HG03045 (cell line): ENCODE measurements around the gene TAP1.

Experiments
- ATAC-seq: cut with Tn5 transposase; IDR thresholded peaks from one replicate; pipeline ENCODE4 v1.9.1; 2021; ENCODE audit warnings: mild to moderate bottlenecking, moderate library complexity; ENCODE audit not compliant: unreplicated experiment

Gene TAP1

DNA sequence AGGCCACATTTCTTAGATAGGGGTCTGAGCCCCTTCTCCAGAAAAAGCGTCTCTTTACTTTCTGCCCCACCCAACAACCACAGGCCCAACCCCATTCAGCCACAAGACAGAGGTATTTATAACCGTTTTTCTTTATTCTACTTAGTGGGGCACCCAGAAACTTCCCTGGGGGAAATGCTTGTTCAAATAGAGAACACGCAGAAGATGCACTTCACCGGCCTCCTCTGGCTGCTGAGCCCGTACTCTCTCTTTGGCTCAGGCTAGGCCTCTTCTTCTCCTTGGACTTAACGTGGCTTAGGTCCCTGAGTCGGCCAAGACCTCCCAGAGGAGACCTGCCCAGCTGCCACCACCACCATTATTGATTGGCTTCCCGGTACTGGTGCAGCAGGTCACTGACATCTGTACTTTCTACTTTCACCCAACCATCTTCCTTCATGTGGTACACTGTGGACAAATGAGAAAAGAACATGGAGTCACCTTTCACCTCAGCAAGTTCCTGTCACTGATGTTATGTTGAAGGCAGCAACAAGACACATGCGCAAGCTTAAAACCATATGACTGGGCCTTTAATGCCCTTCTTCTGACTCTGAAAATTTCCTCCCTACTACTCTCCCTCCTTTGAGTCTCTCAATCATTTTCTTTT, 12.8 kb downstream of the TAP1 start:
- no peak for ATAC-seq

DNA sequence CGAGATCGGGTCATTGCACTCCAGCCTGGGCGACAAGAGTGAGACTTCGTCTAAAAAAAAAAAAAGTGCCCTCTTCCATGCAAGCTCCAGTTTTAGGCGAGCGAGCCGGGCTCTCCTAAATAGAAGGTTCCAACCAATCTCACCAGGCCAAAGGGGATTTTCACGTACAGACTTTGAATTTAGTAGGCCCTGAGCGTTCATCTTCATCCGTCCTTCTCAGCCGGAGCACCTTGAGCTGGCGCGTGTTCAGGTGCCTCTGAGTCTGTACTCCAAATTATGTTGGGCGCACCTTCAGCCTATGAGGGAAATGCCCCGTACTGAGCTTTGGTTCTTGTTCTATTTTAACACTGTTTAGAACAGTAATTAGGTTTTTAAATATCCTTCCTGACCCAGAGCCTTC, 14.1 kb downstream of the TAP1 start:
- no peak for ATAC-seq

DNA sequence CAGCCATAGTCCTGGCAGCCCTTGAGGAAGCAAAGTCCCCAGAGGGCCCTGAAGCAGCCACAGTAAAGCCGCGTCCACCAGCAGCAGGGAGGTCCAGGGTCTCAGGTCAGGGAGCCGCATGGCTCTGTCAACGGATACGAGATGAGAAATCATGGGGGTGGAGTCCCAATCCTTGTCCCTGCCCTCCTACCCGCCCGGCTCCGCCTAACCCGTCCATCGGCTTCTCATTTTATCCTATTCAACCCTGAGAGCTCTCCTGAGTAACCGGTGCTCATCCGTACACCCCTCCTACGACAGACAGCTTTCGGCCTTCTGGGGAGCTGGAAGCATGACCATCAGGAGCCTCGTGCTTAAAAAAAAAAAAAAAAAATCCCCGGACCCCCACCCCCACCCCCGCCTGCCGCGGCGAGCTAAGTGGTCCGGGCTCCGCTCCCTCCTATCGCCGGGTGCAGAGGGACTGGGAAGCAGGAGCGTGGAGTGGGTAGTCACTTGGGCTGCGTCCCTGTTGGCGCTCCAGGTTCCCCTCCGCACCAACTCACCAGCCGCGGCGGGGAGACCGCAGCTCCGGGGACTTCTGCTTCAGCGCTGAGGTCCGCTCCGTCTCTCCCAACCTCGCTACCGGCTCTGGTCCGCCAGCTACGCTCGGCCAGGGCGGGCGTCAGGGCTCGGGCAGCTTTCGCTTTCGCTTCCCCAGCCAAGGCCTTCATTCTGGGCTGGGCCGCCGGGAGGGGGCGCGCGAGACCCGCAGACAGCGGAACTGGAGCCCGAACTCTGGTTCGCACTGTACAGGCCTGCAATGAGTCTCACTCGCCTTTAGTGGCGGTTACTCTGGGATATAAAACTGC, 15.2 kb downstream of the TAP1 start, which contains the start of gene TAP2:
Gene TAP2 (minus strand): TSS at position 626 of the 845 bp plus-strand sequence. CDS start 506 bp downstream, at position 120.
- peak; percentile 77 for ATAC-seq

DNA sequence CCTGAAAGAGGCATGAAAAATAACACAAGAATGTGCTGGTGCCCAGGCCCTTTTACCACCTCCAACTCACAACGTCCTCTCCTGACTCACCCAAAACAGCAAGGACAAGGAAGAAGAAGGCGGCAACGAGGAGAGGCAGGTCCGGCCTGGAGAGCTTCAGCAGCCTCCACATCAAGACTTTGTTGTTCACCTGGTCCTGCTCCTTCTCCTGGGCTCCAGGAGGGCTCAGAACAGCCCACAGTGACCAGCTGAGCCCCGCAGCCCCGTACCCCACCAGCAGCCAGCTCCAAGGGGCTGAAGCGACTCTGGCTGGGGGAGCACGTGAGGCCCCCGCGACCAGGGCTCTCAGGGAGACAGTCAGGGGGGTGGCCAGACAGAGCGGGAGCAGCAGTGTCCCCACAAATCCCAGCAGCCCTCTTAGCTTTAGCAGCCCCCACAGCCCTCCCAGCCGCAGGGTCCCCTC, 15.8 kb downstream of the TAP1 start:
- no peak for ATAC-seq

DNA sequence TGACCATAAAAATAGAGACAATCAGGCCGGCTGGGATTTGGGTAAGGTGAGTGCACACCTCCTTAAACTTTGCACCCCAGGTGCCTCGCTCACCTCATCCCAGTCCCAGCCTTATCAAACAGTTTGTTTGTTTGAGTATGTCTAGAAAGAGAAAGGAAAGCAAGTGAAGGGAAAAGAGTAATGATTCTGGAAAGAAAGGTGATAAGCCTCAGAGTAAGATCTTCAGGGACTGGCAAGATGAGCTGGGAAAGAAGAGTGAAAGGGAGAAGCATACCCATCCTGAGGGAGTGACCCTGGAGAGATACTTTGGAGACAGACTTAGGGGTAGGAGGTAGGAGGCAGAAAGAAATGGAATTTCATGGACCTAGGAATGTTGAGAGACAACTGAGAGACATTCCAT, 16.6 kb downstream of the TAP1 start:
- no peak for ATAC-seq

DNA sequence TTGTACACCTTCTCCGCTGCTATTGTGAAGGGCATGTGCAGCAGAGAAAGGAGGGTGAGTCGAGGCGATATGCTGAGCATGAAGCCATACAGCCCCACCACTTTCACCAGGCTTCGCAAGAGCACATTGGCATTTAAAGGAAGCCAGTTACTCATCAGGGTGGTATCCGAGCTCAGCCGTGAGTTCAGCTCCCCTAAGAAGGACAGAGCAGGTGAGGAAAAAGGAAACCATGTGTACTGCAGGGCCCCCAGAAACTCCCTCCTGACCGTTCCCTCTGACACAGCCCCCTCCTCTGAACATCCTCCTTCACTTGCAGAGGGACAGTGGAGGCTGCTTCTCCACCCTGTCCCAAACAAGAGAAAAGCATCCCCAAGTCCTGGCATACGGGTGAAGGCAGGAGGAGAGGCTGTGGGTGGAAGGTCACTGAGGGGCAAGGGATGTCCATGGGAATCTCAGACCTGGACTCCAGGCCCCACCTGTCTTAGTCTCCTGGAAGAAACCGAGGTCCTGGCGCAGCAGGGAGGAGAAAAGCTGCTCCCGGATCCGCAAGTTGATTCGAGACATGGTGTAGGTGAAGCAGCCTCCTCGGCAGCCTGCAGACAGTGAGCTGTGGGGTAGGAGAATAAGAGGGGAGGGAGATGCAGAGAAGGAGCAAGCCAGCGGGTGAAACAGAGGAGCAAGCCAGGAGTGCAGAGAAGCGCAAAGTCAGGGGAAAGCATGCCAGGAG, 18.2 kb downstream of the TAP1 start:
- ATAC-seq = no peak

DNA sequence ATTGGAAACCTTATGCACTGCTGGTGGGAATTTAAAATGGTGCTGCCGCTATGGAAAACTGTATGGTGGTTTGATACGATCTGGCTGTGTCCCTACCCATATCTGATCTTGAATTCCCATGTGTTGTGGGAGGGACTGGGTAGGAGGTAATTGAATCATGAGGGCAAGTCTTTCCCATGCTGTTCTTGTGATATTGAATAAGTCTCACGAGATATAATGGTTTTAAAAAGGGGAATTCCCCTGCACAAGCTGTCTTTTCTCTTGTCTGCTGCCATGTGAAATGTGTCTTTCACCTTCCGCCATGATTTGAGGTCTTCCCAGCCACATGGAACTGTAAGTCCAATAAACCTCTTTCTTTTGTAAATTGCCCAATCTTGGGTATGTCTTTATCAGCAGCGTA, 19.8 kb downstream of the TAP1 start:
- no peak for ATAC-seq

DNA sequence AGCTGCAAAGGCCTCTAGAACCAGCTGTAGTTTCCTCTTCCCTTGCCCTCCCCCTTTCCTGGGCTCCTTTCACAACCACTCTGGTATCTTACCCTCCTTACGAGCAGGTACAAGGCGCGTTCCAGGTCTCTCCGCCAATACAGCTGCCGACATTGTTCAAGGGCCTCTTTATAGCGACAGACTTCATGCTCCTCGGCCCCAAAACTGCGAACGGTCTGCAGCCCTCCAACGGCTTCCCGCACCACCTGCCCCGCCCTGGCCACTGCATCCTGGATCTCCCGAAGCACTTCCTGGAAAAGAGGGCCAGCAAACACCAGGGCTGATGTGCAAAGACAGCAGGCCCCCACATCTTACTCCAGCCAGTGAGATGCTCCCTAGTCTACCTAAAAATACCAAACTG, 21.0 kb downstream of the TAP1 start:
- no peak for ATAC-seq

DNA sequence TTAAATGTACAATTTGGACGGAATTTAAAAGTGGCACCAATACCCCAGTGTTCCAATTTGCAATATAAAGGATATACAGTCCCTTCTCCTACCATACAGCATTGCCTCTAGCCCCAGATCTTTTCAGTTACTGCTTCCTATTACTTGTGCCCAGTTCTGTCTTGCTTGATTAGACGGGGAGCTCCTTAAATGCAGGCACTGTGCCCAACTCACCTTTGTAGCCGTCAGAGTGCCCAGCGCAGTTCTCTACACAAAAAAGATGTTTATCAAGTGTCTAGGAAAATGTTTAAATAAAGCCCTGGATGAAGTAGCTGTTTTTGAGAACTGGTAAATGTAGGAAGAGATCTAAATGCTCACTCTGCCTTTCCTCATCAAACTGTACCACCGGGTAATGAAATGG, 22.6 kb downstream of the TAP1 start:
- ATAC-seq = no peak

DNA sequence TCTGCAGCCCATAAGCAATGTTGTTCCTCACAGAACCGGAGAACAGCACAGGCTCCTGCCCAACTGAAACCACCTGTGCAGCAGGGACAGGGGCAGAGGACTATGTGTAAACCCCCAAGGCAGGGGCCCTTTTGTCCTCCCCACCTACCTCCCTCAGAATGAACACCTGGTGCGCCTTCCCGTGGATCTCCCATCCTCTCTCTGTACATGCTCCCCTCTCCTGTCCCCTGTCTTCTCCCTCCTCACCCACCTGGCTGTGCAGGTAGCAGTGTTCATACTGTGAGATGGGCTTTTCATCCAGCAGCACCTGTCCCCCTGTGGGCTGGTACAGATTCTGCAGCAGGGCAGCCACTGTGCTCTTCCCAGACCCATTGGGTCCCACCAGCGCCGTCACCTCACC, 23.5 kb downstream of the TAP1 start:
- ATAC-seq = no peak

DNA sequence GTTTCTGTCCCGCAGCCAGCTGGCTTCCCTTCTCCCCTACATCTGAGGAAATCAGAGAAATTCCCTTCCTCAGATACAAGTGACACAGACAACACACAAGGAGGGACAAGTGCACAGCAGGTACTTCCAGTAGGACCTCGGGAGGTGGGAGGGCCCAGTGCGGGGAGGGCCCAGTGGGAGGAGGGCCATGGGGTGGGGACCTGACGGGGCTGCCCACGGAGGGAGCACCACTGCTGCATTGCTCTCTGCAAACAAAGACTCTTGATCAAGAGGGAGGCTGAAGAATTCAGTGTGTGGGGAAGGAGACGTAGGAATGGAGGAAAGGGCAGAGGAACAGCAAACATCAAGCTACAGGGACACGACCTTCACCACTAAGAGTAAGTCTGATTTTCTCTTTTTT, 24.0 kb downstream of the TAP1 start:
- no peak for ATAC-seq

DNA sequence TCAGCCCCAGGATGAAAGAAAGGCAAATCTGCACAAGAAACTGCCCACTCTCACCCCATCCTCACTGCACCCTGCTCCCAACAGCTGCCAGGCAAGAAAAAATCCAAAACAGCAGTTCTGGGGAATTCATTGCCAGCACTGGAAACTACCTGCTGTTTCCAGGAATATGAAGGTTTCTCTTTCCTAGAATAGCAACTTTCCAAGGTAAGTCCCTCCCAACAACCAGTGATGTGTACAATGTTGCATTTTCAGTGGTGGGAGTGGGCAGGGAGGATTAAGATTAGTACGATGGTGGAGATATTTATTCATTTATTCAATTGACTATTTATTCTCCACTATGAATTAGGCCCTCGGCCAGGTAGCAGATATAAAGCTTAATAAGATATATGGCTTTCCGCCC, 26.5 kb downstream of the TAP1 start:
- no peak for ATAC-seq

DNA sequence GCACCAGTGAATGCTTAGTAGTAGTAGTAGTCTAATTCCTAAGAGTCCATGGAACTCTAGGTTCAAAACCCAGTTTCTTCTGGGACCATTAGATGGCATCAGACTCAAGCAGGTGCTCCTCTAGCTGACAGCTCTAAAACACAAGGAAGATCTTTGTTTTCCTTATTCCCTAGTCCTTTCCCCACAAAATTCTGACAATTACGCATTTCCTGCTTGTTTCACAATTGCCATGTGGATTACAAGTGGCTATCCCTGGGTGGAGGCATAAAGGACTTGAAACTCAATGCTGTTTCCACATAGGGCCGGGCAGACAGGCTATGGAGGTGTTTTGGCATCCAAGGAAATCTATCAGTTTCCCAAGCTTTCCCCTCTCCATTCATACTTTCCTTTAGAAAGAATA, 27.5 kb downstream of the TAP1 start:
- ATAC-seq = no peak

DNA sequence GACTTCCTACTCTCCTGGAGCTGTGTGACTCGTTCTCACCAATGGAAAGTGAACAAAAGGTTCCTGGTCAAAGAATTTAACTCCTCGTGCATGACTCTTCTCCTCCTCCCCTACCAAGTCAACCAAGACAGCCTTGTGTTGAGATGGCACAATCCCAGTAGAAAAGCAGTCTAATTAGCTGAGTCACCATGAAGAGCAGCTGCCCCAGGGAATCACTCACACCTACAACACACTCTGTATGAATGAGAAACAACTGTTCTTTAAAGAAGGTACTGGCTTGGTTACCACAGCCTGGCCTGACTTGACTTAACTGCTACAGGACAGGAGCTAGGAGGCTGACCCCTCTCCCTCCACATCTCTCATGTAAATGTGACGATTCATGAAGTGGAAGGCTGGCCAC, 33.8 kb downstream of the TAP1 start:
- no peak for ATAC-seq

DNA sequence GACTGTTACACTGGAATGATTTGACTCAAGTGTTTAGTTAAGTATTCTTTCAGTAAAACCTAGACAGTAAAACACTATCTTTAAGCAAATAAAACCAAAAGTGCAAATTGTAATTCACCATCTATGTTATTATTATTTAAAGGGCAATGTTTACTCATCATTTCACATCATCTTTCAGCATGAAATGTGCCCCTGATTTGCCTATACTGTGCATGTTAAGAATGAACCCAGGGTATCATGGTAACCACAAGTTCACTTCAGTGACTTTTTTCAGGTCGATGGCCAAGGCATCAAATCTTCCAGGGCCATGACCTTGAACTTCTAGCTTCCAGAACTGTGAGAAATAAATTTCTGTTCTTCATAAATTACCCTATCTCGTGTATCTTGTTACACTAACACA, 34.6 kb downstream of the TAP1 start:
- ATAC-seq = no peak

DNA sequence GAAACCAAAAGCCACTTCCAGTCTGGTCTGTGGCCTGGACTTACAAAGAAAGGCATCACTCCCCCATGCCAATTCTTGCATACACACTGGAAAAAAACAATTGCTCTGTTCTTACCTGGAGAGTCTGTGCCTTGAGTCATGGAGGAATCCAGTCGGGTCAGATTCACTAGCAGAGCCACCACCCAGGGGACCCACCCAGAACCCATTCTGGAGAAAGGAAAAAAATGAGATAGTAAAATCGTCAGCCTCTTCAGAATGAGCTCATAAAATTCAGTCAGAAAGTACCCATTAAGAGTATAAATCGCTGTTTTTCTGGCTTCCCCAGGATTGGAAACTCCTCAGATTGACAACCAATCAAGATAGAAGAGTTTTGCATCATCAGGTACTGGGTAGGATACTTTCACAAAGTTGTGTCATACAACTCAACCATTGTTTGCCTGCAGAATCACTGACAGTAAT, 36.7 kb downstream of the TAP1 start, which contains the start of gene HLA-DOB:
Gene HLA-DOB (minus strand): TSS at position 257 of the 459 bp plus-strand sequence. CDS start 51 bp downstream, at position 206.
- peak; percentile 51 for ATAC-seq

DNA sequence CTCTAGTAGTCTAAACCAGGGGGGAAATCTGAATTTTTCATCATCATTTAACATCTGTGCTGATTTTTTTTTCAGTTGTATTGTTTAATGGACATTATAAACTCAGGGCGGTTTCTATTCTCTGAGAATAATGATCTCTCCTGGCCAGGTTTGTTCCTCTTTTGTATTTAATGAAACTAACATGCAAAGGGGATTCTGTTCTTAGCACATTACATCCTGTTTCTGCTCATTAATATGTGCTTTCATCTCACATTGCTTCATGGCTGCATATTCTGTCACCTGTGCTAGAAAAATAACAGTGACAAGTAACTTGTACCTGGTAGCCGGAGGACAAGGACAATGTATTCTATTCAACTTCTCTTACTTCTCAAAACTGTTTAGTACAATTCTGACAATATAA, 37.5 kb downstream of the TAP1 start:
- ATAC-seq = no peak

DNA sequence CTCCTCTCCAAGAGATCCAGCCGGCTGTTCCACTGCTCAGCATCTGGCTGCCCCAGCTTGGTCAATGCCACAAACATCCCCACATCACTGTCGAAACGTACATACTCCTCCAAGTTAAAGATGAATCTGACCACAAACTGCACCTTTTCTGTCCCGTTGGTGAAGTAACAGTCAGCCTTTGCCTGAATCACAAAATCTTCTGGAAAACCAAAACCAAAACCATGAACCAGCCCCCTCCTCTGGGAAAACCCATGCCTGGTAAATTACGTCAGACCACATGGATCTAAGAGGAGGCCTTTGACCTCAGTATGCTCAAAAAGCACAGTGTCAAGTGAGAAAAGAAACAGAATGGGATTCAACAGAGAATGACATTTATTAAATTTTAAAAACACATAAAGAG, 38.4 kb downstream of the TAP1 start:
- no peak for ATAC-seq

DNA sequence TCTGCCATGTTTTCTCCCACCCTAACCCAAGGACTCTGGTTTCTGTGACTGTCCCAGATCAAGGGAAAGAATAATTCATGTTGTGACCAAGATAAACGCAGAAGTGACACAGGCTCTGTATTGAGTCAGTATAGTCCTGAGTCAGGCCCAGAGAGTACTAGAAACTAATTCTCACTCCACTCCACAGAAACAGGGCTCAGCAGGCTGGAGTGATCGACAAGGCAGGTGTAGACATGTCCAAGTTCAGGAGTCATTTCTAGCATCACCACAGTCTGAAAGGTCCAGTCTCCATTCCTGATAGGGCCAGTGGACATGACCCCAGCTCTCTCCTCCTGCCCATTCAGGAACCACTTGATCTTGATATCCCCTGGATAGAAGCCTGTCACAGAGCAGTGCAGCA, 39.4 kb downstream of the TAP1 start:
- no peak for ATAC-seq

DNA sequence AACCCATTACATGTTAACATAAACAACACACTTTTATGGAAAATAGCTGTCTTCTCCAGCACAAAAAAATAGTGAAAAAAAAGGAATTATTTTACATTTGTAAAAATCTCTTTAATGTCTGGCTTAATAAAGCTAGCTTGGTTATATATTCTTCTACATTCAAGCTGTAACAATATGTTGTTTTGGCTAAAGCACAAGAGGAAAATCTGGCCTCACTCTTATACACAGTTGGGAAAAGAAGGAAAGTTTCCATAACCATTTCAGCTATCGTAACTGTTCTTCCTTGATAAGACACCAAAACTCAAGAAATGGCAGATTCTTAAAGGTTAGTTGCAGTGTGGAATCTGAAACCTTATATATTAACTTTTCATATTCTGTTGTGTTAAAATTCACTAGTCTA, 44.3 kb downstream of the TAP1 start:
- no peak for ATAC-seq

DNA sequence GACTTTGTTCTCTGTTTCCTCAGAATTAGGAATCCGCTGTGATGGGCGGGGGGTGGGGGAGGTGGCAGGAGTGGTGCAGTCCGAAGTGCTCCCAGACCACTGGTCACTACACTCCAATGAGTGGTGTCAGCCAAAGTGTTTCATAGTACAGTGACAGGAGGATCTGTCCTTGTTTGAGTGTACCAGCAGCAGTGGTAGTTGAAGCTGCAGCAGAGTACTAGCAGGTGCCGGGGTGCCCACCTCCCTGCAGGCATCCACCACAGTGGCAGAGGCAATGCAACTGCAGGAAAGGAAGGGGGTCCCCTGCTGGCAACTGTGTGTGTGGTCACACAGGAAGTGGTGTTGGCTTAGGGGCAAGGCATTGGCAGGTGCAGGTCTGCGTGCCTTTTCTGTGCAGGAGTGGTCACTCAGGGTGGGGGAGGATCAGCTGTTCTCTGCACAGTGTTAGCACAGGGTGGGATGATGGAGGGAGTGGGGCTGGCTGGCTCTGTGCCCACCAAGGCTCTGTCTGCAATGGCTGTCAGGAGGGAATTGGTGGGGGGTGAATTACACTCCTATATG, 46.4 kb downstream of the TAP1 start:
- no peak for ATAC-seq
